ENCODE measurements around the gene MOXD1.
"Not testable (repeated sequence)": the region's sequence is repeated elsewhere in the genome, so short reads cannot be mapped to it uniquely, and the experiment has no call there.

MOXD1 gene

GRCh38 chr6:132357120-132357519 lies 44.2 kb downstream of the MOXD1 start:
- in situ Hi-C loops (cut with HindIII; ENCODE audit: low sequenced_read_pairs), result no loop called here

DNA sequence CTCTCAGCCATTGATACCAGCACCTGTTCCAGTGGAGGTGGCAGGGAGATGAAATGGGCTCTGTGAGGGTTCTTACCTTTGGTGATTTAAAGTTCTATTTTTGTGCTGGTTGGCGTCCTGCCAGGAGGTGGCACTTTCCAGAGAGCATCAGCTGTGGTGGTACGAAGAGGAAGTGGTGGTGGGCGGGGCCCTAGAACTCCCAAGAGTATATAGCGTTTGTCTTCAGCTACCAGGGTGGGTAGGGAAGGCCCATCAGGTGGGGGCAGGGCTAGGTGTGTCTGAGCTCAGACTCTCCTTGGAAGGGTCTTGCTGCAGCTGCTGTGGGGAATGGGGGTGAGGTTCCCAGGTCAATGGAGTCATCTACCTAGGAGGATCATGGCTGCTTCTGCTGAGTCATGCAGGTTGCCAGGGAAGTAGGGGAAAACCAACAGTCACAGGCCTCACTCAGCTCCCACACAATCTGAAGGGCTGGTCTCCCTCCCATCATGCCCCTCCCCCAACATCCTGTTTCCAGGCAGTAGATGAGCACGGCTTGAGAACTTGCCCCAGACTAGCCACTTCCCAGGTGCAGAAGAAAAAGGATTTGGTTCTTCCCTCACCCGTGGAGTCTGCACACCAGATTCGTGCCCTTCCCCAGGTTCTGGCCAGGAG lies 46.6 kb downstream of the MOXD1 start:
- in situ Hi-C loops (cut with HindIII; ENCODE audit: low sequenced_read_pairs), result no loop called here

- in situ Hi-C loops (cut with HindIII; ENCODE audit: low sequenced_read_pairs), result not testable (repeated sequence)
Observed at GRCh38 chr6:132351986-132352385, 49.3 kb downstream of the MOXD1 start.

DNA sequence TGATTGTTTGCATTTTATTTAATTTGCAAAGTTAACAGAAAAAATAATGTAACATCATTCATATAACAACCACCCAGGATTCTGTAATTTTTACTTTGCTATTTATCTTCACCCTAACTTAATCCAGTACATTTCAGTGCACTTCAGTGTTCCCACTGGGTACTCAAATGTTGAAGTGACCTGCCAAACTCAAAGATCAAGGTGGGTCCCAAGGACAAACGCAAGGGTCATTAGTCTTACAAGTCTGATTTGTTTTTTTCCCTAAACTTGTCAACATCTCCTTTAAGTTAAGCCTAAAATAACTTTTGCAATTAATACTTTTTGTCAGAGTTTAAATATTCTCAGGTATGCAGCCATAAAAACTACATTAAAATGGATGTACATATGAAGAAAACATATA lies 53.0 kb downstream of the MOXD1 start:
- in situ Hi-C loops (cut with HindIII; ENCODE audit: low sequenced_read_pairs), result no loop called here

GRCh38 chr6:132344811-132345210 lies 56.5 kb downstream of the MOXD1 start:
- in situ Hi-C loops (cut with HindIII; ENCODE audit: low sequenced_read_pairs), result no loop called here

GRCh38 chr6:132341646-132342045 lies 59.6 kb downstream of the MOXD1 start:
- in situ Hi-C loops (cut with HindIII; ENCODE audit: low sequenced_read_pairs), result no loop called here

DNA sequence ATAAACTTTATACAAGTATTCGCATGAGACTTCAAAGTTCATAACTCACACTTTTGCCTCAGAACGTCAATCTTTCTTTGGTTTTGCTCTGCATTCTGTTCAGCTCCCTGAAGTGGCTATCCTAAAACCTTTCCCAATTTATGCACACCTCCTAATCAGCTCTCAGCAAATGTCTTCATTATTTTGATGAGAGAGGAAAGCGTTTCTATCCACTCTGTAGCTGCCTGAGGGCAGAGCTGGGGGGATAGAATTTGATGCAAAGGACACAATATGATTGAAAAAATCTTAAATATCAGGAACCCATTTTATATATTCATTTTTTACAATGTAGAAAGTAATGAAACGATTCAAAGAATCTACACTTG lies 66.8 kb downstream of the MOXD1 start:
- in situ Hi-C loops (cut with HindIII; ENCODE audit: low sequenced_read_pairs), result no loop called here

- in situ Hi-C loops (cut with HindIII; ENCODE audit: low sequenced_read_pairs), result no loop called here
Observed at GRCh38 chr6:132333639-132334520, 67.4 kb downstream of the MOXD1 start.

DNA sequence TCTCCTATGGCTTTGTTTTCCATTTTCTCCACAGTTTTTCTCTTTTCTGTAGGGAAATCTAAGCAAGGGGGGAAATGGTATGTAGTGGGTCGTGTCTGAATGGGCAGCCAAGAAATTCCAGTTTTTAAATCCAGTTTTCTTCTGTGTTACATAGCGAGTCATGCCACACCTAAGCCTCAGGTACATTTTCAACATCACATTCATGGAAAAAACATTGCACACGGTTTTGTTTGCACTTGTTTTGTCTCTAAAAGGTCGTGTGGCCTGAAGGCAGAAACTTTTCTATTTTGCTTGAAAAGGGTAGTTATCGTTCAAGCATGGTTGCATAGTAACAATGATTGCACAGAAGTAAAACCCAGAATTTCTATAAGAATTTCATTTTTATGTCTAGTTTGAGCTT lies 70.5 kb downstream of the MOXD1 start:
- in situ Hi-C loops (cut with HindIII; ENCODE audit: low sequenced_read_pairs), result no loop called here

- in situ Hi-C loops (cut with HindIII; ENCODE audit: low sequenced_read_pairs), result no loop called here
Observed at GRCh38 chr6:132322398-132322797, 78.9 kb downstream of the MOXD1 start.

DNA sequence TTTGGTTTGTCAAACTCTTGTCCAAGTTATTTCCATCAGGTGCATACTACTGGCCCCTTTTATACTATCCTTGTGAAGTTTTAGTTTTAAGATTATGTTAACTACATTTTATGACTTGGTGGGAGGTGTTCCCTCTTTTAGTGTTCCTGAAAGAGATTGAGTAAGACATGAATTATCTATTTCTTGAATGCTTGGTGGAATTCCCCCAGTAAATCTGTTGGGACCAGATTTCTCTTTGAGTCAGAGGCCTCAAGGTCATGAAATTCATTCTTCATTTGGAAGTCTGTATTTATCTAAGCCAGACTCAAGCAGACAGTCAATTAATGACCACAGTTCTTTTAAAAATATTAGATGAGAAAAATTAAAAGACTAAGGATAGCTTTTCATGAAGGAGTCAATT lies 81.3 kb downstream of the MOXD1 start:
- in situ Hi-C loops (cut with HindIII; ENCODE audit: low sequenced_read_pairs), result no loop called here

- in situ Hi-C loops (cut with HindIII; ENCODE audit: low sequenced_read_pairs), result no loop called here
Observed at GRCh38 chr6:132316970-132317369, 84.3 kb downstream of the MOXD1 start.

DNA sequence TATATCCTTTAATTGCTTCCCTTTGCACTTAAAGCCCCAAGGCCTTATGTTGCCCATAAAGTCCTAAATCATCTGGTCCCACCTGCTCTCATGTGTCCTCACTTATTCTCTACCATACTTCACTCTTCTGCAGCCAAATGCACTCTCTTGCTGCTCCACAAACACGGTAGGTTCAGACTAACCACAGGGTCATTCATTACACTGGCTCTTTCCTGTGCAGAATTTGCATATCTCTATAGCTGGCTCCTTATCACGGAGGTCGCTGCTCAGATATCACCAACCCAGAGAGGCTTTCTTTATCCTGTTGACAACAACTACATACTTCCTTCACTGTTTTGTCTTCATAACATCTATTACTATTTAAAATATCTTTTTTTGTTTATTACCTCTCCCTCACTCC lies 86.8 kb downstream of the MOXD1 start:
- in situ Hi-C loops (cut with HindIII; ENCODE audit: low sequenced_read_pairs), result no loop called here

- in situ Hi-C loops (cut with HindIII; ENCODE audit: low sequenced_read_pairs), result no loop called here
Observed at GRCh38 chr6:132310921-132311320, 90.4 kb downstream of the MOXD1 start.

GRCh38 chr6:132310151-132310550 lies 91.1 kb downstream of the MOXD1 start:
- in situ Hi-C loops (cut with HindIII; ENCODE audit: low sequenced_read_pairs), result not testable (repeated sequence)

- in situ Hi-C loops (cut with HindIII; ENCODE audit: low sequenced_read_pairs), result loop anchor here (5.0 kb wide), 1 partner anchor 177 kb away; no protein-coding TSS in a partner anchor
Observed at GRCh38 chr6:132304891-132305305, 96.4 kb downstream of the MOXD1 start.

GRCh38 chr6:132300323-132300949 lies 100.8 kb downstream of the MOXD1 start:
- in situ Hi-C loops (cut with HindIII; ENCODE audit: low sequenced_read_pairs), result loop anchor here (5.0 kb wide), 1 partner anchor 182 kb away; no protein-coding TSS in a partner anchor

DNA sequence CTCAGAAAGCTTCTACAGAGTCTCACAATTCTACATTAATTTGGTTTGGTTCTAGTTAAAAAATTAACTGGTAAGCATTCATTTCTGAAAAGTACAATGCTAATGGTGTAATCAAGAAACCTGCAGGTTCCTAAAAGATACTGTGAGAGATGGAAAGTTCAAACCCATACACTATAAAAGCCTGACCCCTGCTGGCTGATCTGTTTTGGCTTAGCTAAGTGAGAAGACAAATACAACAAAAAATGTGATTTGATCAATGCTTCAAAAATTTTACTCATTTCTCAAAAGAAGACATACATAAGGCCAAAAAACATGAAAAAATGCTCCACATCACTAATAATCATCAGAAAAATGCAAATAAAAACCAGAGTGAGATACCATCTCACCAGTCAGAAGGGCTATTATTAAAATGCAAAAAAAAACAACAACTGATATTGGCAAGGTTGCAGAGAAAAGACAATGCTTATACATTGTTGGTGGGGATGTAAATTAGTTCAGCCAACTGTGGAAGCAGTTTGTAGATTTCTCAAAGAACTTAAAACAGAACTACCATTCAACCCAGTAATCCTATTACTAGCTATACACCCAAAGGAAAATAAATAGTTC lies 102.8 kb downstream of the MOXD1 start:
- in situ Hi-C loops (cut with HindIII; ENCODE audit: low sequenced_read_pairs), result no loop called here

DNA sequence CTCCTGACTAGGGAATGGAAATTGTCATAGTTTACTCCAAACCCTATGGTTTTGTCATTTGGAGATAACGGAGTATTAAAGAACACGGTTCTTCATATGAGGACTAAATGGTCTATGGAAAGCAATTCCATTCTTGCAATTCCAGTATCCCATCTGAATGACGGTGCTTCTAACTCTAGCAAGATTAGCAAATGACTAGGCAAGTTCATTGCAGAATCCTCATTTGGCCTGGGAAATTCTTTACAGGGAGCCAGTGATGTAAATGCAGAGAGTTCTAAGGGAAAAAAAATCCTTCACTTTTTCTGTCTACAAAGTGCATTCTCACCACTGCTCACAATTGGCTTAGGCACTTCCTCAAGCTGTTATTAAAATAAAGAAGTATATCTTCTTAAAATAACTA lies 111.5 kb downstream of the MOXD1 start:
- in situ Hi-C loops (cut with HindIII; ENCODE audit: low sequenced_read_pairs), result no loop called here

GRCh38 chr6:132287101-132287500 lies 114.2 kb downstream of the MOXD1 start:
- in situ Hi-C loops (cut with HindIII; ENCODE audit: low sequenced_read_pairs), result no loop called here

- in situ Hi-C loops (cut with HindIII; ENCODE audit: low sequenced_read_pairs), result no loop called here
Observed at GRCh38 chr6:132286298-132287019, 114.8 kb downstream of the MOXD1 start.

Data from endothelial cell of hepatic sinusoid (primary cell).